NT2/D1 (cell line): ENCODE data around the gene SLC2A13.

ENCODE experiments used
- SUZ12 ChIP-seq: IDR thresholded peaks from 2 replicates; pipeline ENCODE4 v1.6.1; 2011; ENCODE audit not compliant: insufficient read length, insufficient read depth; ENCODE audit errors: extremely low read depth
- YY1 ChIP-seq: IDR thresholded peaks from 2 replicates; pipeline ENCODE4 v1.6.1; 2011; ENCODE audit not compliant: insufficient read length, insufficient read depth
- ZNF274 ChIP-seq: IDR thresholded peaks from 2 replicates; pipeline ENCODE4 v1.6.1; 2011; ENCODE audit warnings: mild to moderate bottlenecking, low read depth, low read length

DNA sequence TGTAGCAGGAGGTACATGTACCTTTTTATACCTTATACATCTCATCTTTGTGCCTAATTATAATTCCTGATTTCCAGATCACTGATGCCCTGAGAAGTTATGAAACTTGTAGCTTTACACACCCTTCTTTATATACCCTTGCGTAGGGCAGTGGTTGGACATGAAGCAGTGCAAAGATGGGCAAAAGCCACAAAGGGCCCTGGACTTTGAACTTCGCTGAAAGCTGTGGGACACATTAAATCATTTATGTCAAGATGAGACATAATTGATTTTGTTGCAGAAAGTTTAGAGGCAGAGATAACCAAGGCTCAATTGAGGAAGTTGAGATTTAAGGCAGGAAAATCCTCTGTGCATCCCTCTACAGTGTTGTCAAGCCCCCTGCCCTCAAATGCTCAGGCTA, 170.0 kb downstream of the SLC2A13 start:
- TF ChIP-seq YY1 (no peak), ZNF274 (no peak), SUZ12 (no peak)
